Measurements from ENCODE around the gene ADI1. TPM values are rescaled to one million over a fixed set of nuclear protein-coding genes. Genes with fewer than 3 reads are reported as not detected.

The ADI1 gene
- total and polyA plus RNA-seq, 10 of the 15 experiments (the other 5 are each of a cell fraction or from before 2014, with no cell fraction given), result 4.4 to 78.7 (median 17.2) TPM

- peak; percentile 82 for TF ChIP-seq RELB (IDR thresholded peaks at IDR 0.05; ENCODE audit: low read depth)
- TF ChIP-seq JUND (IDR thresholded peaks at IDR 0.05; ENCODE audit: low read depth, low read length), result no peak; the same call in 1 of the 2 replicates
- no peak for TF ChIP-seq SKIL (IDR thresholded peaks at IDR 0.05; ENCODE audit: low read depth, poor library complexity, severe bottlenecking)
- peak; percentile 55 for TF ChIP-seq LARP7 (IDR thresholded peaks at IDR 0.05)
- TF ChIP-seq RAD21 (IDR thresholded peaks at IDR 0.05; ENCODE audit: insufficient read depth, low read depth, low read length), result no peak
Observed at GRCh38 chr2:3558205-3559014, 39.1 kb upstream of the ADI1 start, which contains the start of gene RNASEH1 (continued).
